ENCODE data around the gene SRPK1. TPM values are rescaled to one million over a fixed set of nuclear protein-coding genes. Genes with fewer than 3 reads are reported as not detected.

Gene SRPK1
- total RNA-seq, 3 donors from 2014 or later (not counting 1 experiment from before 2014, with no cell fraction given), result 38.6 to 63.8 (median 43.2) TPM

DNA sequence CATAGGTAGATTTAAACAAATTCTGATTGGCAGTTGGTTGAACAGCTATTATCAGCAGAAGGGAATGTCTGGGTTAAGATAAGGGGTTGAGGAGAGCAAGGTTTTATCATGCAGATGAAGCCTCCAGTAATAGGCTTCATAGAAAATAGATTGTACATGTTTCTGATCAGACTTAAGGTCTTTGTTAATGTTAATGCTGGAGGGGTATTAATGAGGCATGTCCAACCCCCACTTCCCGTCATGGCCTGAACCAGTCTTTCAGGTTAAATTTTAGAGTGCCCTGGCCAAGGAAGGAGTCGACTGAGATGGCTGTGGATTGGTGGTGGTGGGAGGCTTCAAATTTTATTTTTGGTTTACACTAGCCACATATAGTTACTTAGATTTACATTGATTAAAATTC is 136.7 kb downstream of the SRPK1 start:
- Mint-ChIP-seq H3K36me3 (no peaks in the 10 kb centered on the region), H3K27ac (no peak overlapping the region), H3K9me3 (no peaks in the 10 kb centered on the region), H3K4me3 (no peak overlapping the region), H3K27me3 (ENCODE audit: low read depth in 2 of 2) (peaks cover 37 to 53% of the 10 kb centered on the region in 2 donors), H3K4me1 (no peaks in the 10 kb centered on the region)
- Histone ChIP-seq H3K27me3 (ENCODE audit: control insufficient read depth, insufficient read depth, low read length) (peaks cover 11% of the 10 kb centered on the region), H3K27ac (ENCODE audit: low read length) (no peak overlapping the region), H3K4me3 (ENCODE audit: low read length) (no peak overlapping the region), H3K9me3 (ENCODE audit: control insufficient read depth, insufficient read depth, low read length) (no peaks in the 10 kb centered on the region), H3K36me3 (ENCODE audit: control insufficient read depth, insufficient read depth, low read length) (no peaks in the 10 kb centered on the region), H3K4me1 (ENCODE audit: control insufficient read depth, insufficient read depth, low read length) (no peaks in the 10 kb centered on the region)
- no peak for TF ChIP-seq CTCF (IDR thresholded peaks at IDR 0.05)
- WGBS (ENCODE audit: insufficient coverage), result 83% methylated on average over 1 of the region's 2 CpGs
- DNase-seq, result no peak
- no peak for ATAC-seq
- intact Hi-C loops (cut with micrococcal nuclease), result no loop called here

Other genes starting within 250 kb of the SRPK1 start
- gene FKBP5, start 232.2 kb downstream of the SRPK1 start, total RNA-seq, result 10 to 100 TPM; 15.5 to 30.2 (median 27.3) TPM
- gene ARMC12, start 184.1 kb downstream of the SRPK1 start, total RNA-seq, result 1 to 10 TPM in 1 of 3 donors, under 1 TPM in 2; 0.59 to 1.5 (median 0.64) TPM
- not detected for gene CLPSL2, start 144.5 kb downstream of the SRPK1 start, total RNA-seq
- gene CLPSL1, start 140.1 kb downstream of the SRPK1 start, total RNA-seq, result not detected
- gene CLPS, start 123.8 kb downstream of the SRPK1 start, total RNA-seq, result not detected
- gene LHFPL5, start 115.7 kb downstream of the SRPK1 start, total RNA-seq, result not detected
- gene SLC26A8, start 103.5 kb upstream of the SRPK1 start, total RNA-seq, result under 1 TPM in 1 of 3 donors, not detected in 2; 0.93 TPM
- gene MAPK14, start 106.7 kb upstream of the SRPK1 start, total RNA-seq, result 100 to 1,000 TPM in 1 of 3 donors, 10 to 100 TPM in 2; 68.0 to 106 (median 84.5) TPM
- 10 to 100 TPM; 39.4 to 52.1 (median 49.9) TPM for gene MAPK13, start 209.4 kb upstream of the SRPK1 start, total RNA-seq